ENCODE data around the gene SORCS2.

DNA sequence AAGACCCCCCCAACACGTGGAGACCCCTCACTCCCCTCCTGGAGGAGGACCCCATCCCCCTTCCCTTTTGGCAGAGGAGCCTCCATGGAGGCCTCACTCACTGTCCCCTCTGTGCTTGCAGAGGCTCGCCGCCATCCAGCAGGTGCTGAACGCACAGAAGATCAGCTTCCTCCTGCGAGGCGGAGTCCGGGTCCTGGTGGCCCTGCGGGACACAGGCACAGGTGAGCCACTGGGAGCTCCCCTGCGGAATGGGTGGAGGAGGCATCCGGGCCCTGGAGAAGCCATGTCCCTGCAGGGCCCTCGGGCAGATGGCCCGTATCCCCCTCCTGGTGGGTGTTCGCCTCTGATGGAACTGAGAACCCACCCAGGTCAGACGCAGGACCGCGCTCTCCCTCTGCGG, 540.9 kb downstream of the SORCS2 start:
- TF ChIP-seq FOS (IDR thresholded peaks at IDR 0.05; ENCODE audit: low read depth, low read length), result no peak
- no peak for TF ChIP-seq MXI1 (IDR thresholded peaks at IDR 0.05; ENCODE audit: borderline replicate concordance, low read depth, low read length)
- TF ChIP-seq, protein P1, sequence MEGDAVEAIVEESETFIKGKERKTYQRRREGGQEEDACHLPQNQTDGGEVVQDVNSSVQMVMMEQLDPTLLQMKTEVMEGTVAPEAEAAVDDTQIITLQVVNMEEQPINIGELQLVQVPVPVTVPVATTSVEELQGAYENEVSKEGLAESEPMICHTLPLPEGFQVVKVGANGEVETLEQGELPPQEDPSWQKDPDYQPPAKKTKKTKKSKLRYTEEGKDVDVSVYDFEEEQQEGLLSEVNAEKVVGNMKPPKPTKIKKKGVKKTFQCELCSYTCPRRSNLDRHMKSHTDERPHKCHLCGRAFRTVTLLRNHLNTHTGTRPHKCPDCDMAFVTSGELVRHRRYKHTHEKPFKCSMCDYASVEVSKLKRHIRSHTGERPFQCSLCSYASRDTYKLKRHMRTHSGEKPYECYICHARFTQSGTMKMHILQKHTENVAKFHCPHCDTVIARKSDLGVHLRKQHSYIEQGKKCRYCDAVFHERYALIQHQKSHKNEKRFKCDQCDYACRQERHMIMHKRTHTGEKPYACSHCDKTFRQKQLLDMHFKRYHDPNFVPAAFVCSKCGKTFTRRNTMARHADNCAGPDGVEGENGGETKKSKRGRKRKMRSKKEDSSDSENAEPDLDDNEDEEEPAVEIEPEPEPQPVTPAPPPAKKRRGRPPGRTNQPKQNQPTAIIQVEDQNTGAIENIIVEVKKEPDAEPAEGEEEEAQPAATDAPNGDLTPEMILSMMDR (conservative IDR thresholded peaks at IDR 0.05; ENCODE audit: low read depth, low read length), result no peak
- no peak for TF ChIP-seq RAD21 (IDR thresholded peaks at IDR 0.05; ENCODE audit: low read length)
- no peak for TF ChIP-seq NFE2L2 (IDR thresholded peaks at IDR 0.05; ENCODE audit: low read depth, low read length)
- no peak for TF ChIP-seq POLR2A (IDR thresholded peaks at IDR 0.05; ENCODE audit: low read depth, low read length)
